OCI-LY7 (cell line): ENCODE measurements around the gene NAA10.

Source experiments
- EZH2phosphoT487 ChIP-seq: fragments of 200-600 bp; sonication (generic); IDR thresholded peaks from 2 replicates; pipeline ENCODE4 v1.6.1; 2018; ENCODE audit warnings: low read depth, borderline replicate concordance, mild to moderate bottlenecking, mixed run types, antibody characterized with exemption, low read length, moderate library complexity, mixed read lengths
- TF ChIP-seq, protein P1 (sequence below): fragments of 200-600 bp; sonication (generic); conservative IDR thresholded peaks from 2 replicates; pipeline ENCODE4 v1.5.1; 2014; ENCODE audit warnings: mild to moderate bottlenecking, antibody characterized with exemption, low read length, moderate library complexity, mixed read lengths

DNA sequence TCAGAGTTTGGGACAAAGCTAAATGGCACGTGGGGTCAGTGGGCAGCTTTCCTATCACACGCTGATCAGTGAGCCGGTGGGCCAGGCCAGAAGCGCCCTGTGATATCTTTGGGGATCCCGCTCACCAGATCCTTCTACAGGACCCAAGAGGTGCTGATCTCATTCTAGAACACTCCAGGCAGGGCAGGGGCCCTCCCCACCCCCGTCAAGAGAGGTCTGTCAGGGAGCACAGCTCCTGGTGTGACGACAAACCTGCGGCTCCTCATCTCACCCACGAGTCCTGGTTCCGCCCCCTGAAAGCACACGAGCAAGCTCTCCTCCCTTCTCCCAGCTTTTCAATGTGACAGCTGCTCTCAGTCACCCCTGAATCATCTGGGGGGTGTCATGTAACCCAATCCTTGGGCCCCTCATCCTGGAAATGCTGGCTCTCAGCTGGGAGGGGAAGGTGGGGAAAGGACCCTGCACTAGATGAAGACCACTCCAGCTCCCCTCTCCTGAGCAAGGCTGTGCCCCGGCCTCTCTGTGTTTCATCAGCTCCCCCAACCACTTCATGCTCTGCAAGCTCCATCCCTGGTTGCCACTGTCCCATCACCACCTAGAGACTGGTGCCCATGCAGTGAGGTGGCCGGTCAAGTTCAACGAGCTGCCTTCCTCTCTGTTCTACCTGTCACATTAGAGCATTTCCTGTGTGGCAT, 32.2 kb upstream of the NAA10 start:
- TF ChIP-seq, protein P1, sequence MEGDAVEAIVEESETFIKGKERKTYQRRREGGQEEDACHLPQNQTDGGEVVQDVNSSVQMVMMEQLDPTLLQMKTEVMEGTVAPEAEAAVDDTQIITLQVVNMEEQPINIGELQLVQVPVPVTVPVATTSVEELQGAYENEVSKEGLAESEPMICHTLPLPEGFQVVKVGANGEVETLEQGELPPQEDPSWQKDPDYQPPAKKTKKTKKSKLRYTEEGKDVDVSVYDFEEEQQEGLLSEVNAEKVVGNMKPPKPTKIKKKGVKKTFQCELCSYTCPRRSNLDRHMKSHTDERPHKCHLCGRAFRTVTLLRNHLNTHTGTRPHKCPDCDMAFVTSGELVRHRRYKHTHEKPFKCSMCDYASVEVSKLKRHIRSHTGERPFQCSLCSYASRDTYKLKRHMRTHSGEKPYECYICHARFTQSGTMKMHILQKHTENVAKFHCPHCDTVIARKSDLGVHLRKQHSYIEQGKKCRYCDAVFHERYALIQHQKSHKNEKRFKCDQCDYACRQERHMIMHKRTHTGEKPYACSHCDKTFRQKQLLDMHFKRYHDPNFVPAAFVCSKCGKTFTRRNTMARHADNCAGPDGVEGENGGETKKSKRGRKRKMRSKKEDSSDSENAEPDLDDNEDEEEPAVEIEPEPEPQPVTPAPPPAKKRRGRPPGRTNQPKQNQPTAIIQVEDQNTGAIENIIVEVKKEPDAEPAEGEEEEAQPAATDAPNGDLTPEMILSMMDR = no peak
- no peak for TF ChIP-seq EZH2phosphoT487
